ENCODE measurements around the gene FRMD1.

GRCh38 chr6:168058691-168059551 is 20.1 kb downstream of the FRMD1 start:
- TF ChIP-seq CTCF (IDR thresholded peaks at IDR 0.05; ENCODE audit: low read depth, low read length, poor library complexity, severe bottlenecking) (no peak), EZH2phosphoT487 (IDR thresholded peaks at IDR 0.05; ENCODE audit: borderline replicate concordance, low read length) (no peak)

All from DOHH2 (cell line).